HepG2 (cell line): Measurements from ENCODE around the gene FARSB. TPM values are rescaled to one million over a fixed set of nuclear protein-coding genes. Genes with fewer than 3 reads are reported as not detected.

Experiments used
- ATAC-seq: fragments of 200-7000 bp; cut with Tn5 transposase; 3 replicates; pipeline ENCODE4 v1.9.1; 2020; ENCODE audit warnings: mild to moderate bottlenecking, moderate library complexity
- BruUV-seq: library from RNA; stranded (reverse); fragments of 400-500 nt; replicated peaks from 2 replicates; lab custom pipeline; 2021; lab: Mats Ljungman, UMichigan
- CTCF ChIA-PET: fragments of 300-600 bp; formaldehyde crosslinking; extraction: SDS; loops from one replicate; lab custom pipeline; 2021; ENCODE audit warnings: low total read pairs, inconsistent platforms, low intra/inter-chr PET ratio; lab: Yijun Ruan, JAX
- POLR2A ChIA-PET: fragments of 350-600 bp; sonication (Branson Sonifier 250); formaldehyde crosslinking; loops from one replicate; lab custom pipeline; 2020; ENCODE audit warnings: antibody characterized with exemption, inconsistent platforms; lab: Yijun Ruan, JAX
- DNase-seq: peaks from one replicate; pipeline ENCODE4 v3.0.0-alpha.2; 2015; ENCODE audit warnings: low spot score
- FAIRE-seq: peaks from 3 replicates; lab custom pipeline; 2011; peaks lifted over from hg19 to GRCh38; lab: Jason Lieb, UNC
- H2AFZ ChIP-seq: one replicate; pipeline ENCODE4 v1.6.1; 2011; ENCODE audit warnings: low read length, inconsistent platforms
- H3K27ac ChIP-seq: fragments of 300-600 bp; 3 replicates; pipeline ENCODE4 v1.8.0; 2011; ENCODE audit warnings: mixed run types, mild to moderate bottlenecking, mixed read lengths, low read length, inconsistent platforms; ENCODE audit not compliant: insufficient read depth; ENCODE audit errors: extremely low read length
- H3K27me3 ChIP-seq, 2 experiments: fragments of 200-600 bp in 1 of 2; 2 replicates in 1 of 2; 3 replicates in 1 of 2; pipeline versions ENCODE4 v1.6.0 to v1.8.0; 2011; ENCODE audit warnings: low read length in 2 of 2, mild to moderate bottlenecking in 2 of 2, moderate library complexity in 2 of 2, inconsistent platforms in 1 of 2; ENCODE audit not compliant: insufficient read depth in 2 of 2, control insufficient read depth in 1 of 2
- H3K36me3 ChIP-seq, 2 experiments: fragments of 200-600 bp in 1 of 2; replicated peaks in 1 of 2; 2 replicates in 1 of 2; 3 replicates in 1 of 2; pipeline versions ENCODE4 v1.5.1 to v1.8.0; 2011; ENCODE audit warnings: low read length in 2 of 2, inconsistent platforms in 1 of 2; ENCODE audit not compliant: insufficient read depth in 2 of 2, control insufficient read depth in 1 of 2
- H3K4me1 ChIP-seq: 2 replicates; pipeline ENCODE4 v1.5.1; 2012; ENCODE audit warnings: low read length, inconsistent platforms; ENCODE audit not compliant: insufficient read depth
- H3K4me2 ChIP-seq: 2 replicates; pipeline ENCODE4 v1.6.0; 2011; ENCODE audit warnings: low read depth, low read length, inconsistent platforms
- H3K4me3 ChIP-seq, 3 experiments: fragments of 200-600 bp in 1 of 3; sonication (generic), shearing (Covaris generic) in 1 of 3; replicated peaks in 1 of 3; 2 replicates each; pipeline ENCODE4 v1.5.1; 2011 to 2016; ENCODE audit warnings: low read length in 3 of 3, inconsistent platforms in 2 of 3, low read depth in 2 of 3, mild to moderate bottlenecking in 2 of 3, control low read depth in 1 of 3, mixed read lengths in 1 of 3; ENCODE audit not compliant: insufficient read depth in 1 of 3
- H3K79me2 ChIP-seq: one replicate; pipeline ENCODE4 v1.6.1; 2011; ENCODE audit warnings: low read length, inconsistent platforms; ENCODE audit not compliant: insufficient read depth
- H3K9ac ChIP-seq: 2 replicates; pipeline ENCODE4 v1.6.0; 2011; ENCODE audit warnings: mild to moderate bottlenecking, low read depth, low read length, inconsistent platforms; ENCODE audit not compliant: insufficient read depth
- H3K9me3 ChIP-seq: 2 replicates; pipeline ENCODE4 v1.5.1; 2012; ENCODE audit warnings: mild to moderate bottlenecking, low read length
- H4K20me1 ChIP-seq: 2 replicates; pipeline ENCODE4 v1.6.0; 2011; ENCODE audit warnings: inconsistent platforms, mild to moderate bottlenecking, low read length, moderate library complexity; ENCODE audit not compliant: insufficient read depth
- CHCHD3 ChIP-seq: sonication (generic); formaldehyde crosslinking; IDR thresholded peaks from 2 replicates; pipeline ENCODE4 v1.8.0; 2022; ENCODE audit warnings: mild to moderate bottlenecking, missing genetic modification reagents, moderate library complexity
- EEA1 ChIP-seq: sonication (generic); formaldehyde crosslinking; IDR thresholded peaks from 2 replicates; pipeline ENCODE4 v1.5.1; 2020; ENCODE audit warnings: mild to moderate bottlenecking, missing genetic modification reagents, borderline replicate concordance
- FLYWCH1 ChIP-seq: sonication (generic); formaldehyde crosslinking; IDR thresholded peaks from 2 replicates; pipeline ENCODE4 v1.8.1; 2023; ENCODE audit warnings: mild to moderate bottlenecking, missing genetic modification reagents
- HINFP ChIP-seq: sonication (generic); formaldehyde crosslinking; IDR thresholded peaks from 2 replicates; pipeline ENCODE4 v1.4.0; 2020; ENCODE audit warnings: low read depth, mild to moderate bottlenecking, missing genetic modification reagents
- NCOA5 ChIP-seq: sonication (generic); formaldehyde crosslinking; IDR thresholded peaks from 2 replicates; pipeline ENCODE4 v1.4.0; 2020; ENCODE audit warnings: missing genetic modification reagents
- PHB2 ChIP-seq: fragments of 450-650 bp; IDR thresholded peaks from 2 replicates; pipeline ENCODE4 v1.6.1; 2018; ENCODE audit not compliant: partially characterized antibody
- PHF8 ChIP-seq: sonication (generic); formaldehyde crosslinking; IDR thresholded peaks from 2 replicates; pipeline ENCODE4 v1.5.0; 2020; ENCODE audit warnings: missing genetic modification reagents
- ZNF333 ChIP-seq: sonication (generic); formaldehyde crosslinking; IDR thresholded peaks from 2 replicates; pipeline ENCODE4 v1.4.0; 2020; ENCODE audit warnings: mild to moderate bottlenecking, missing genetic modification reagents, borderline replicate concordance
- ZNF607 ChIP-seq: sonication (generic); formaldehyde crosslinking; IDR thresholded peaks from 2 replicates; pipeline ENCODE4 v1.5.1; 2020; ENCODE audit warnings: missing genetic modification reagents, mild to moderate bottlenecking, borderline replicate concordance
- ZNF773 ChIP-seq: sonication (generic); formaldehyde crosslinking; IDR thresholded peaks from 2 replicates; pipeline ENCODE4 v1.4.0; 2020; ENCODE audit warnings: missing genetic modification reagents, borderline replicate concordance
- WGBS: methylation state at CpG from one replicate; pipeline ENCODE4 v1.1.6; 2017; ENCODE audit warnings: low lambda C conversion rate; 5-methylcytosine and 5-hydroxymethylcytosine counted together
- in situ Hi-C: cut with HindIII; loops from 2 replicates; pipeline ENCODE4 v1.10.0; 2017; ENCODE audit warnings: low pct_unique_long_range_greater_than_20kb; ENCODE audit not compliant: extremely low pct_ligation_motif_present
- intact Hi-C: fragments of 100-400 bp; cut with micrococcal nuclease; formaldehyde crosslinking; loops from one replicate; pipeline ENCODE4 v1.10.0; 2022; ENCODE audit not compliant: unreplicated experiment
- polyA plus RNA-seq, 8 experiments: library from polyadenylated mRNA; depleted of rRNA in 3 of 8; stranded (reverse) in 7 of 8; unstranded in 1 of 8; fragments of >200 nt; fragmentation: Illumina TruSeq in 4 of 8; extraction: Trizol in 4 of 8; gene quantifications; 2 replicates each; pipeline versions ENCODE4 v1.2.1 to v1.2.3, GENCODE V29; 2011 to 2016; ENCODE audit warnings: low read depth in 4 of 8, missing spikeins in 1 of 8, mixed read lengths in 1 of 8; ENCODE audit not compliant: insufficient read depth in 1 of 8
- total RNA-seq, 5 experiments: library from RNA; depleted of rRNA; stranded (reverse); fragments of >200 nt; fragmentation: Illumina TruSeq; extraction: Trizol; gene quantifications; 2 replicates each; pipeline ENCODE4 v1.2.3, GENCODE V29; 2016; ENCODE audit warnings: low read depth in 1 of 5
- TF ChIP-seq, protein P1 (sequence below): fragments of 450-650 bp; IDR thresholded peaks from 2 replicates; pipeline ENCODE4 v1.6.1; 2016
- TF ChIP-seq, protein P2 (sequence below): IDR thresholded peaks from 2 replicates; pipeline ENCODE4 v1.6.1; 2016; ENCODE audit warnings: low read depth, borderline replicate concordance

Gene FARSB
- total and polyA plus RNA-seq, 2 of the 13 experiments (the other 11 are each of a cell fraction or from before 2014, with no cell fraction given), result 23.3 to 45.9 TPM

GRCh38 chr2:222548992-222549391, 106.9 kb downstream of the FARSB start (continued):
- no peak for TF ChIP-seq EEA1 (CRISPR knock-in tag)
- TF ChIP-seq, protein P1, sequence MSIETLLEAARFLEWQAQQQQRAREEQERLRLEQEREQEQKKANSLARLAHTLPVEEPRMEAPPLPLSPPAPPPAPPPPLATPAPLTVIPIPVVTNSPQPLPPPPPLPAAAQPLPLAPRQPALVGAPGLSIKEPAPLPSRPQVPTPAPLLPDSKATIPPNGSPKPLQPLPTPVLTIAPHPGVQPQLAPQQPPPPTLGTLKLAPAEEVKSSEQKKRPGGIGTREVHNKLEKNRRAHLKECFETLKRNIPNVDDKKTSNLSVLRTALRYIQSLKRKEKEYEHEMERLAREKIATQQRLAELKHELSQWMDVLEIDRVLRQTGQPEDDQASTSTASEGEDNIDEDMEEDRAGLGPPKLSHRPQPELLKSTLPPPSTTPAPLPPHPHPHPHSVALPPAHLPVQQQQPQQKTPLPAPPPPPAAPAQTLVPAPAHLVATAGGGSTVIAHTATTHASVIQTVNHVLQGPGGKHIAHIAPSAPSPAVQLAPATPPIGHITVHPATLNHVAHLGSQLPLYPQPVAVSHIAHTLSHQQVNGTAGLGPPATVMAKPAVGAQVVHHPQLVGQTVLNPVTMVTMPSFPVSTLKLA, result no peak
- TF ChIP-seq ZNF333, result no peak
- TF ChIP-seq CHCHD3 (CRISPR knock-in tag), result no peak
- TF ChIP-seq PHF8 (CRISPR knock-in tag), result no peak
- TF ChIP-seq NCOA5 (CRISPR knock-in tag), result no peak
- TF ChIP-seq HINFP (CRISPR knock-in tag), result no peak
- TF ChIP-seq ZNF773 (CRISPR knock-in tag), result no peak
- no peak for TF ChIP-seq ZNF607 (CRISPR knock-in tag)

GRCh38 chr2:222547083-222547482, 108.8 kb downstream of the FARSB start:
- TF ChIP-seq, protein P2, sequence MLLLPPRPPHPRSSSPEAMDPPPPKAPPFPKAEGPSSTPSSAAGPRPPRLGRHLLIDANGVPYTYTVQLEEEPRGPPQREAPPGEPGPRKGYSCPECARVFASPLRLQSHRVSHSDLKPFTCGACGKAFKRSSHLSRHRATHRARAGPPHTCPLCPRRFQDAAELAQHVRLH (CRISPR knock-in tag), result no peak
- no peak for TF ChIP-seq PHB2
- TF ChIP-seq FLYWCH1 (CRISPR knock-in tag), result no peak
- Histone ChIP-seq H2AFZ (no peak overlapping the region), H3K36me3 (no peaks in the 10 kb centered on the region), H3K9ac (no peak overlapping the region), H3K4me3 (no peak overlapping the region), H4K20me1 (no peaks in the 10 kb centered on the region), H3K27me3 (peaks cover 2 to 5% of the 10 kb centered on the region in 2 experiments; a peak in 1 of 5 replicates), H3K79me2 (no peaks in the 10 kb centered on the region), H3K4me1 (peaks cover 6% of the 10 kb centered on the region; the same call in 1 of the 2 replicates), H3K27ac (no peak overlapping the region), H3K9me3 (no peaks in the 10 kb centered on the region), H3K4me2 (no peak overlapping the region)
- no peak for ATAC-seq
- no peak for FAIRE-seq
- DNase-seq, result no peak
- no TSS peak for BruUV-seq
- POLR2A ChIA-PET, result no interaction called here
- WGBS, result 11% methylated on average over 5 of the region's 5 CpGs
- in situ Hi-C loops, result no loop called here
- CTCF ChIA-PET, result no interaction called here
- intact Hi-C loops, result no loop called here
